HEK293 (cell line): ENCODE data around the gene LTN1.

Source experiments
- MYNN ChIP-seq: fragments of 450-650 bp; formaldehyde crosslinking; IDR thresholded peaks from 2 replicates; pipeline ENCODE4 v1.5.1; 2016; ENCODE audit warnings: missing biosample characterization, missing genetic modification characterization, borderline replicate concordance
- TCF7L2 ChIP-seq: IDR thresholded peaks from 2 replicates; pipeline ENCODE4 v1.6.1; 2011; ENCODE audit warnings: low read depth, mild to moderate bottlenecking, inconsistent platforms, low read length, moderate library complexity, borderline replicate concordance
- ZNF501 ChIP-seq: fragments of 450-650 bp; formaldehyde crosslinking; IDR thresholded peaks from 2 replicates; pipeline ENCODE4 v1.5.1; 2016; ENCODE audit warnings: missing biosample characterization, missing genetic modification characterization
- ZNF654 ChIP-seq: fragments of 450-650 bp; formaldehyde crosslinking; IDR thresholded peaks from 2 replicates; pipeline ENCODE4 v1.5.1; 2016; ENCODE audit warnings: low read depth, missing biosample characterization, missing genetic modification characterization
- TF ChIP-seq, protein P1 (sequence below): fragments of 450-650 bp; formaldehyde crosslinking; conservative IDR thresholded peaks from 2 replicates; pipeline ENCODE4 v1.5.1; 2016; ENCODE audit warnings: low read depth, missing biosample characterization, missing genetic modification characterization
- TF ChIP-seq, protein P2 (sequence below): fragments of 450-650 bp; formaldehyde crosslinking; IDR thresholded peaks from 2 replicates; pipeline ENCODE4 v1.5.1; 2016; ENCODE audit warnings: missing biosample characterization, missing genetic modification characterization
- TF ChIP-seq, protein P3 (sequence below): fragments of 450-650 bp; formaldehyde crosslinking; IDR thresholded peaks from 2 replicates; pipeline ENCODE4 v1.5.1; 2016; ENCODE audit warnings: missing biosample characterization, missing genetic modification characterization
- TF ChIP-seq, protein P4 (sequence below): fragments of 450-650 bp; formaldehyde crosslinking; IDR thresholded peaks from 2 replicates; pipeline ENCODE4 v1.5.1; 2016; ENCODE audit warnings: missing biosample characterization, missing genetic modification characterization, low read depth
- TF ChIP-seq, protein P5 (sequence below): fragments of 450-650 bp; formaldehyde crosslinking; IDR thresholded peaks from 2 replicates; pipeline ENCODE4 v1.5.1; 2016; ENCODE audit warnings: missing biosample characterization, missing genetic modification characterization

DNA sequence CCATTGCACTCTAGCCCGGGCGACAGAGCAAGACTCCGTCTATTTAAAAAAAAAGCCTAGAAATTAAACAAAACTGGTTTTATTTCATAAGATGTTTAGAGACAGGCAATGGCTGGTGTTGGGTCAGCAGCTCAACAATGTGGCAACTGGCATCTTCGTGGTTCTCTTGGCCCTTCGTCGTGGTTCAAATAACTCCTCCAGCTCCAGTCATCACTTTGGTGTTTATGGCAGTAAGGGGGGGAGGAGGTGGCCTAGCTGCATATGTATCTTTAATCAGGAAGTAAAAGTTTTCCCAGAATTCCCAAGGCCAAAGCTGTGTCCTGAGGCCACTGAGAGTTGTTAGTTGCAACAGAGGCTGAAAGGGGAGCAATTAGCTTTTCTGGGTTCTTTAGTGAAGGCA lies 13.0 kb upstream of the LTN1 start:
- TF ChIP-seq, protein P1, sequence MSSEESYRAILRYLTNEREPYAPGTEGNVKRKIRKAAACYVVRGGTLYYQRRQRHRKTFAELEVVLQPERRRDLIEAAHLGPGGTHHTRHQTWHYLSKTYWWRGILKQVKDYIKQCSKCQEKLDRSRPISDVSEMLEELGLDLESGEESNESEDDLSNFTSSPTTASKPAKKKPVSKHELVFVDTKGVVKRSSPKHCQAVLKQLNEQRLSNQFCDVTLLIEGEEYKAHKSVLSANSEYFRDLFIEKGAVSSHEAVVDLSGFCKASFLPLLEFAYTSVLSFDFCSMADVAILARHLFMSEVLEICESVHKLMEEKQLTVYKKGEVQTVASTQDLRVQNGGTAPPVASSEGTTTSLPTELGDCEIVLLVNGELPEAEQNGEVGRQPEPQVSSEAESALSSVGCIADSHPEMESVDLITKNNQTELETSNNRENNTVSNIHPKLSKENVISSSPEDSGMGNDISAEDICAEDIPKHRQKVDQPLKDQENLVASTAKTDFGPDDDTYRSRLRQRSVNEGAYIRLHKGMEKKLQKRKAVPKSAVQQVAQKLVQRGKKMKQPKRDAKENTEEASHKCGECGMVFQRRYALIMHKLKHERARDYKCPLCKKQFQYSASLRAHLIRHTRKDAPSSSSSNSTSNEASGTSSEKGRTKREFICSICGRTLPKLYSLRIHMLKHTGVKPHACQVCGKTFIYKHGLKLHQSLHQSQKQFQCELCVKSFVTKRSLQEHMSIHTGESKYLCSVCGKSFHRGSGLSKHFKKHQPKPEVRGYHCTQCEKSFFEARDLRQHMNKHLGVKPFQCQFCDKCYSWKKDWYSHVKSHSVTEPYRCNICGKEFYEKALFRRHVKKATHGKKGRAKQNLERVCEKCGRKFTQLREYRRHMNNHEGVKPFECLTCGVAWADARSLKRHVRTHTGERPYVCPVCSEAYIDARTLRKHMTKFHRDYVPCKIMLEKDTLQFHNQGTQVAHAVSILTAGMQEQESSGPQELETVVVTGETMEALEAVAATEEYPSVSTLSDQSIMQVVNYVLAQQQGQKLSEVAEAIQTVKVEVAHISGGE, result no peak
- TF ChIP-seq, protein P2, sequence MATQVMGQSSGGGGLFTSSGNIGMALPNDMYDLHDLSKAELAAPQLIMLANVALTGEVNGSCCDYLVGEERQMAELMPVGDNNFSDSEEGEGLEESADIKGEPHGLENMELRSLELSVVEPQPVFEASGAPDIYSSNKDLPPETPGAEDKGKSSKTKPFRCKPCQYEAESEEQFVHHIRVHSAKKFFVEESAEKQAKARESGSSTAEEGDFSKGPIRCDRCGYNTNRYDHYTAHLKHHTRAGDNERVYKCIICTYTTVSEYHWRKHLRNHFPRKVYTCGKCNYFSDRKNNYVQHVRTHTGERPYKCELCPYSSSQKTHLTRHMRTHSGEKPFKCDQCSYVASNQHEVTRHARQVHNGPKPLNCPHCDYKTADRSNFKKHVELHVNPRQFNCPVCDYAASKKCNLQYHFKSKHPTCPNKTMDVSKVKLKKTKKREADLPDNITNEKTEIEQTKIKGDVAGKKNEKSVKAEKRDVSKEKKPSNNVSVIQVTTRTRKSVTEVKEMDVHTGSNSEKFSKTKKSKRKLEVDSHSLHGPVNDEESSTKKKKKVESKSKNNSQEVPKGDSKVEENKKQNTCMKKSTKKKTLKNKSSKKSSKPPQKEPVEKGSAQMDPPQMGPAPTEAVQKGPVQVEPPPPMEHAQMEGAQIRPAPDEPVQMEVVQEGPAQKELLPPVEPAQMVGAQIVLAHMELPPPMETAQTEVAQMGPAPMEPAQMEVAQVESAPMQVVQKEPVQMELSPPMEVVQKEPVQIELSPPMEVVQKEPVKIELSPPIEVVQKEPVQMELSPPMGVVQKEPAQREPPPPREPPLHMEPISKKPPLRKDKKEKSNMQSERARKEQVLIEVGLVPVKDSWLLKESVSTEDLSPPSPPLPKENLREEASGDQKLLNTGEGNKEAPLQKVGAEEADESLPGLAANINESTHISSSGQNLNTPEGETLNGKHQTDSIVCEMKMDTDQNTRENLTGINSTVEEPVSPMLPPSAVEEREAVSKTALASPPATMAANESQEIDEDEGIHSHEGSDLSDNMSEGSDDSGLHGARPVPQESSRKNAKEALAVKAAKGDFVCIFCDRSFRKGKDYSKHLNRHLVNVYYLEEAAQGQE (tag by site-specific recombination), result no peak
- TF ChIP-seq, protein P3, sequence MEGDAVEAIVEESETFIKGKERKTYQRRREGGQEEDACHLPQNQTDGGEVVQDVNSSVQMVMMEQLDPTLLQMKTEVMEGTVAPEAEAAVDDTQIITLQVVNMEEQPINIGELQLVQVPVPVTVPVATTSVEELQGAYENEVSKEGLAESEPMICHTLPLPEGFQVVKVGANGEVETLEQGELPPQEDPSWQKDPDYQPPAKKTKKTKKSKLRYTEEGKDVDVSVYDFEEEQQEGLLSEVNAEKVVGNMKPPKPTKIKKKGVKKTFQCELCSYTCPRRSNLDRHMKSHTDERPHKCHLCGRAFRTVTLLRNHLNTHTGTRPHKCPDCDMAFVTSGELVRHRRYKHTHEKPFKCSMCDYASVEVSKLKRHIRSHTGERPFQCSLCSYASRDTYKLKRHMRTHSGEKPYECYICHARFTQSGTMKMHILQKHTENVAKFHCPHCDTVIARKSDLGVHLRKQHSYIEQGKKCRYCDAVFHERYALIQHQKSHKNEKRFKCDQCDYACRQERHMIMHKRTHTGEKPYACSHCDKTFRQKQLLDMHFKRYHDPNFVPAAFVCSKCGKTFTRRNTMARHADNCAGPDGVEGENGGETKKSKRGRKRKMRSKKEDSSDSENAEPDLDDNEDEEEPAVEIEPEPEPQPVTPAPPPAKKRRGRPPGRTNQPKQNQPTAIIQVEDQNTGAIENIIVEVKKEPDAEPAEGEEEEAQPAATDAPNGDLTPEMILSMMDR (tag by site-specific recombination), result no peak
- TF ChIP-seq MYNN (tag by site-specific recombination) (no peak), TCF7L2 (no peak), ZNF654 (no peak), ZNF501 (tag by site-specific recombination) (no peak)
- TF ChIP-seq, protein P4, sequence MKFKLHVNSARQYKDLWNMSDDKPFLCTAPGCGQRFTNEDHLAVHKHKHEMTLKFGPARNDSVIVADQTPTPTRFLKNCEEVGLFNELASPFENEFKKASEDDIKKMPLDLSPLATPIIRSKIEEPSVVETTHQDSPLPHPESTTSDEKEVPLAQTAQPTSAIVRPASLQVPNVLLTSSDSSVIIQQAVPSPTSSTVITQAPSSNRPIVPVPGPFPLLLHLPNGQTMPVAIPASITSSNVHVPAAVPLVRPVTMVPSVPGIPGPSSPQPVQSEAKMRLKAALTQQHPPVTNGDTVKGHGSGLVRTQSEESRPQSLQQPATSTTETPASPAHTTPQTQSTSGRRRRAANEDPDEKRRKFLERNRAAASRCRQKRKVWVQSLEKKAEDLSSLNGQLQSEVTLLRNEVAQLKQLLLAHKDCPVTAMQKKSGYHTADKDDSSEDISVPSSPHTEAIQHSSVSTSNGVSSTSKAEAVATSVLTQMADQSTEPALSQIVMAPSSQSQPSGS (tag by site-specific recombination), result no peak
- TF ChIP-seq, protein P5, sequence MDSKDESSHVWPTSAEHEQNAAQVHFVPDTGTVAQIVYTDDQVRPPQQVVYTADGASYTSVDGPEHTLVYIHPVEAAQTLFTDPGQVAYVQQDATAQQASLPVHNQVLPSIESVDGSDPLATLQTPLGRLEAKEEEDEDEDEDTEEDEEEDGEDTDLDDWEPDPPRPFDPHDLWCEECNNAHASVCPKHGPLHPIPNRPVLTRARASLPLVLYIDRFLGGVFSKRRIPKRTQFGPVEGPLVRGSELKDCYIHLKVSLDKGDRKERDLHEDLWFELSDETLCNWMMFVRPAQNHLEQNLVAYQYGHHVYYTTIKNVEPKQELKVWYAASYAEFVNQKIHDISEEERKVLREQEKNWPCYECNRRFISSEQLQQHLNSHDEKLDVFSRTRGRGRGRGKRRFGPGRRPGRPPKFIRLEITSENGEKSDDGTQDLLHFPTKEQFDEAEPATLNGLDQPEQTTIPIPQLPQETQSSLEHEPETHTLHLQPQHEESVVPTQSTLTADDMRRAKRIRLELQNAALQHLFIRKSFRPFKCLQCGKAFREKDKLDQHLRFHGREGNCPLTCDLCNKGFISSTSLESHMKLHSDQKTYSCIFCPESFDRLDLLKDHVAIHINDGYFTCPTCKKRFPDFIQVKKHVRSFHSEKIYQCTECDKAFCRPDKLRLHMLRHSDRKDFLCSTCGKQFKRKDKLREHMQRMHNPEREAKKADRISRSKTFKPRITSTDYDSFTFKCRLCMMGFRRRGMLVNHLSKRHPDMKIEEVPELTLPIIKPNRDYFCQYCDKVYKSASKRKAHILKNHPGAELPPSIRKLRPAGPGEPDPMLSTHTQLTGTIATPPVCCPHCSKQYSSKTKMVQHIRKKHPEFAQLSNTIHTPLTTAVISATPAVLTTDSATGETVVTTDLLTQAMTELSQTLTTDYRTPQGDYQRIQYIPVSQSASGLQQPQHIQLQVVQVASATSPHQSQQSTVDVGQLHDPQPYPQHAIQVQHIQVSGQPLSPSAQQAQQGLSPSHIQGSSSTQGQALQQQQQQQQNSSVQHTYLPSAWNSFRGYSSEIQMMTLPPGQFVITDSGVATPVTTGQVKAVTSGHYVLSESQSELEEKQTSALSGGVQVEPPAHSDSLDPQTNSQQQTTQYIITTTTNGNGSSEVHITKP, result no peak
